Measurements from ENCODE around the gene AGO1. TPM values are rescaled to one million over a fixed set of nuclear protein-coding genes. Genes with fewer than 3 reads are reported as not detected.

AGO1 gene
- total and polyA plus RNA-seq, 2 experiments from 2014 or later, result 7.6 to 22.2 TPM

DNA sequence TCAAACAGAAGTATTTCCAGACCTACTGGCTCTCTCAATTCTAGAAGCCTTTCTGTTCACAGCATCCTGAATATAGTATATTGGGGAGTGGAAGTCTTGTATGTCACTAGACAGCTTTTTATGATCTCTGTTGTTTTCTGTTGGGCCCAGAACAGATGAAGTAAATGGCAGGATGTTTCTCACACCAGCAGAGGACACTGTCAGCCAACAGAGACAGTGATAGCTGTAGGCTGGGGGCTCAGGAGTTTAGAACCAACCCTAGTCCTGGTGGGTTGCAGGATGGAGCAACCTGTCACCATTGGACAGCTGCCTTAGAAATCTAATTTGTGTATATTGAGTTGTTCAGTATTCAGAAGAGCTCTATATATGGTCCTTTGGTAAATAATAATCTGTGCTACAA is 16.9 kb downstream of the AGO1 start:
- no peak overlapping the region for H3K4me3 ChIP-seq
- no peaks in the 10 kb centered on the region for H3K9me2 ChIP-seq (replicated peaks; ENCODE audit: insufficient read depth)
- H3K79me2 ChIP-seq, result no peaks in the 10 kb centered on the region
- H3K9me3 ChIP-seq (ENCODE audit: low read depth), result no peaks in the 10 kb centered on the region
- H3K4me1 ChIP-seq (ENCODE audit: insufficient read depth), result no peaks in the 10 kb centered on the region
- no peak overlapping the region for H3K4me2 ChIP-seq
- H3K27ac ChIP-seq, result no peak overlapping the region
- H3K27me3 ChIP-seq, result no peaks in the 10 kb centered on the region
- H3K36me3 ChIP-seq (replicated peaks; ENCODE audit: insufficient read depth, low read depth), result no peaks in the 10 kb centered on the region
- H2AFZ ChIP-seq, result no peak overlapping the region
- H4K20me1 ChIP-seq (ENCODE audit: insufficient read depth, poor library complexity, severe bottlenecking), result no peaks in the 10 kb centered on the region
- TF ChIP-seq EZH2phosphoT487 (IDR thresholded peaks at IDR 0.05; ENCODE audit: low read depth, severe bottlenecking, unreplicated experiment) (no peak), EZH2 (IDR thresholded peaks at IDR 0.05; ENCODE audit: borderline replicate concordance) (no peak)
- TF ChIP-seq, protein P1, sequence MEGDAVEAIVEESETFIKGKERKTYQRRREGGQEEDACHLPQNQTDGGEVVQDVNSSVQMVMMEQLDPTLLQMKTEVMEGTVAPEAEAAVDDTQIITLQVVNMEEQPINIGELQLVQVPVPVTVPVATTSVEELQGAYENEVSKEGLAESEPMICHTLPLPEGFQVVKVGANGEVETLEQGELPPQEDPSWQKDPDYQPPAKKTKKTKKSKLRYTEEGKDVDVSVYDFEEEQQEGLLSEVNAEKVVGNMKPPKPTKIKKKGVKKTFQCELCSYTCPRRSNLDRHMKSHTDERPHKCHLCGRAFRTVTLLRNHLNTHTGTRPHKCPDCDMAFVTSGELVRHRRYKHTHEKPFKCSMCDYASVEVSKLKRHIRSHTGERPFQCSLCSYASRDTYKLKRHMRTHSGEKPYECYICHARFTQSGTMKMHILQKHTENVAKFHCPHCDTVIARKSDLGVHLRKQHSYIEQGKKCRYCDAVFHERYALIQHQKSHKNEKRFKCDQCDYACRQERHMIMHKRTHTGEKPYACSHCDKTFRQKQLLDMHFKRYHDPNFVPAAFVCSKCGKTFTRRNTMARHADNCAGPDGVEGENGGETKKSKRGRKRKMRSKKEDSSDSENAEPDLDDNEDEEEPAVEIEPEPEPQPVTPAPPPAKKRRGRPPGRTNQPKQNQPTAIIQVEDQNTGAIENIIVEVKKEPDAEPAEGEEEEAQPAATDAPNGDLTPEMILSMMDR (IDR thresholded peaks at IDR 0.05; ENCODE audit: poor library complexity), result no peak
- no peak for DNase-seq (ENCODE audit: low spot score)

DNA sequence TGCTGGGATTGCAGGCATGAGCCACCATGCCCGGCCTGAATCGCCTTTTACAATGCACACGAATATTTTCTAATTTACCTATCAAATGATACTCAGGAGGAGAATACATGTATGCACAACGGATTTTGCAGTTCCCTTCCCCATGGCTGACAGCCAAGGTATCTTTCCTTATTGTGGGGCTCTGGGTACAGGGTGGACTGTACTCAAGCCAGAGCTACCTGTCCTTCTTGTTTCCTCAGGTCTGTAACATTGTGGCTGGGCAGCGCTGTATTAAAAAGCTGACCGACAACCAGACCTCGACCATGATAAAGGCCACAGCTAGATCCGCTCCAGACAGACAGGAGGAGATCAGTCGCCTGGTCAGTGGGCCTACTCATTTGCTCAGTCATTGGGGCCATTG is 18.2 kb downstream of the AGO1 start:
- DNase-seq (ENCODE audit: low spot score), result no peak
- Histone ChIP-seq H2AFZ (no peak overlapping the region), H3K27ac (no peak overlapping the region), H3K4me3 (no peak overlapping the region), H3K79me2 (no peaks in the 10 kb centered on the region), H3K9me3 (ENCODE audit: low read depth) (no peaks in the 10 kb centered on the region), H3K36me3 (replicated peaks; ENCODE audit: insufficient read depth, low read depth) (no peaks in the 10 kb centered on the region), H3K4me1 (ENCODE audit: insufficient read depth) (no peaks in the 10 kb centered on the region), H3K4me2 (no peak overlapping the region), H3K9me2 (replicated peaks; ENCODE audit: insufficient read depth) (no peaks in the 10 kb centered on the region), H3K27me3 (no peaks in the 10 kb centered on the region), H4K20me1 (ENCODE audit: insufficient read depth, poor library complexity, severe bottlenecking) (no peaks in the 10 kb centered on the region)
- TF ChIP-seq, protein P1 (IDR thresholded peaks at IDR 0.05; ENCODE audit: poor library complexity), result no peak
- no peak for TF ChIP-seq EZH2phosphoT487 (IDR thresholded peaks at IDR 0.05; ENCODE audit: low read depth, severe bottlenecking, unreplicated experiment)
- TF ChIP-seq EZH2 (IDR thresholded peaks at IDR 0.05; ENCODE audit: borderline replicate concordance), result no peak
- WGBS (ENCODE audit: low lambda C conversion rate, missing lambda C conversion rate), result 96% methylated on average over 9 of the region's 9 CpGs

DNA sequence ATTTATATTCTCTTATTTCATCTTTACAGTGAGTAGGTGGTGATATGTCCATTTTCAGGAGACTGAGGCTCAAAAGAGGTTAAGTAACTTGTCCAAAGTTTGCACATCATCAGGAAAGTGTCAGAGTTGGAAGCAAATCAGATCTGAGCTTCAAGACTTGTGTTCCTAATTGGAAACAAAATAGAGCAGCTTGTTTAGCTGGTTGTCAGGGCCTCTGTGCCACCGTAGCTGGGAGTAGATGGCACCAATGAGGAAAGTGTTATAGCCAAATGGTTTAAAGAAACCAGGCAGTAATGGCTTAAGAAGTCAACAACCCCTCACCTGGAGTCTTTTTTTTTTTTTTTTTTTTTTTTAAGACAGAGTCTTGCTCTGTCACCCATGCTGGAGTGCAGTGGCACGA is 19.7 kb downstream of the AGO1 start:
- WGBS (ENCODE audit: low lambda C conversion rate, missing lambda C conversion rate), result 96% methylated on average over 2 of the region's 2 CpGs
- Histone ChIP-seq H2AFZ (no peak overlapping the region), H4K20me1 (ENCODE audit: insufficient read depth, poor library complexity, severe bottlenecking) (no peaks in the 10 kb centered on the region), H3K4me3 (no peak overlapping the region), H3K79me2 (no peaks in the 10 kb centered on the region), H3K27me3 (no peaks in the 10 kb centered on the region), H3K9me2 (replicated peaks; ENCODE audit: insufficient read depth) (no peaks in the 10 kb centered on the region), H3K36me3 (replicated peaks; ENCODE audit: insufficient read depth, low read depth) (no peaks in the 10 kb centered on the region), H3K9me3 (ENCODE audit: low read depth) (no peaks in the 10 kb centered on the region), H3K4me2 (no peak overlapping the region), H3K27ac (no peak overlapping the region), H3K4me1 (ENCODE audit: insufficient read depth) (no peaks in the 10 kb centered on the region)
- TF ChIP-seq EZH2phosphoT487 (IDR thresholded peaks at IDR 0.05; ENCODE audit: low read depth, severe bottlenecking, unreplicated experiment) (no peak), EZH2 (IDR thresholded peaks at IDR 0.05; ENCODE audit: borderline replicate concordance) (no peak)
- TF ChIP-seq, protein P1 (IDR thresholded peaks at IDR 0.05; ENCODE audit: poor library complexity), result no peak
- DNase-seq (ENCODE audit: low spot score), result no peak

DNA sequence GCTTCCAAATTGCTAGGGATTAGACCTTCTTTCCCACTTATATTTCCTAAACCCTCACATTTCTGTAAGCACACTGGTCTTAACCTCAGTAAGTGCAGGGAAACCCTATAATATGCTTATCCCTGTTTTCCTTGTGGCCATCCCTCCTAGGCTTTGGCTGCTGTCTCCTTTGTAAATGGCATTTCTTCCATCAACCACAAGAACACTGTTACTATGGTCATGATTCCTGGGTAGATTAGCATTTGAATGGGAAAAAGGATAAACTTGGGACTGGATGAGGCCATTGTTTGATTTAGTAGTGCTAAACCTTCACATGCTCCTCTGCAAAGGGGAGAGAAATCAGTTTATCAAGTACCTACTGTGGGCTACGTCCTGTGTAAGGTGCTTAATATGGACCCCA is 31.7 kb downstream of the AGO1 start:
- no peaks in the 10 kb centered on the region for H3K4me1 ChIP-seq (ENCODE audit: insufficient read depth)
- no peaks in the 10 kb centered on the region for H3K9me3 ChIP-seq (ENCODE audit: low read depth)
- 93% methylated on average over 1 of the region's 1 CpG for WGBS (ENCODE audit: low lambda C conversion rate, missing lambda C conversion rate)
- no peak overlapping the region for H2AFZ ChIP-seq
- DNase-seq (ENCODE audit: low spot score), result no peak
- H3K27me3 ChIP-seq, result no peaks in the 10 kb centered on the region
- H3K36me3 ChIP-seq (replicated peaks; ENCODE audit: insufficient read depth, low read depth), result no peaks in the 10 kb centered on the region
- no peaks in the 10 kb centered on the region for H4K20me1 ChIP-seq (ENCODE audit: insufficient read depth, poor library complexity, severe bottlenecking)
- no peak overlapping the region for H3K4me3 ChIP-seq
- H3K9me2 ChIP-seq (replicated peaks; ENCODE audit: insufficient read depth), result no peaks in the 10 kb centered on the region
- H3K4me2 ChIP-seq, result no peak overlapping the region
- TF ChIP-seq, protein P1 (IDR thresholded peaks at IDR 0.05; ENCODE audit: poor library complexity), result no peak
- TF ChIP-seq EZH2phosphoT487 (IDR thresholded peaks at IDR 0.05; ENCODE audit: low read depth, severe bottlenecking, unreplicated experiment) (no peak), EZH2 (IDR thresholded peaks at IDR 0.05; ENCODE audit: borderline replicate concordance) (no peak)
- H3K27ac ChIP-seq, result no peak overlapping the region
- no peaks in the 10 kb centered on the region for H3K79me2 ChIP-seq
